WTC11 (cell line): Measurements from ENCODE around the gene NBPF1. TPM values are rescaled to one million over a fixed set of nuclear protein-coding genes. Genes with fewer than 3 reads are reported as not detected.
A peak's percentile ranks its signal among the peaks of the same experiment; 100 is the strongest.

ENCODE experiments used
- ATAC-seq: fragments of 200-7000 bp; cut with Tn5 transposase; 2 replicates; pipeline ENCODE4 v1.10.0; 2021; ENCODE audit warnings: mild to moderate bottlenecking, moderate library complexity
- Bru-seq: library from RNA; stranded (reverse); fragments of 400-500 nt; gene quantifications from one replicate; lab custom pipeline; 2021; lab: Mats Ljungman, UMichigan
- CTCF ChIA-PET: fragments of 300-600 bp; sonication (Branson Sonifier 250); formaldehyde crosslinking; loops from one replicate; lab custom pipeline; 2021; ENCODE audit warnings: antibody characterized with exemption; lab: Charles Lee
- POLR2A ChIA-PET: fragments of 350-600 bp; sonication (Branson Sonifier 250); formaldehyde crosslinking; loops from one replicate; lab custom pipeline; 2021; ENCODE audit warnings: antibody characterized with exemption; lab: Charles Lee
- DNase-seq: peaks from one replicate; pipeline ENCODE4 v3.0.0; 2021; ENCODE audit warnings: low spot score
- H3K27ac Mint-ChIP-seq: 2 replicates; pipeline ENCODE4 v1.8.0; 2021; ENCODE audit warnings: mixed read lengths
- H3K27me3 Mint-ChIP-seq: 2 replicates; pipeline ENCODE4 v1.8.0; 2021; ENCODE audit warnings: low read depth, mild to moderate bottlenecking, moderate library complexity, mixed read lengths
- H3K36me3 Mint-ChIP-seq: 2 replicates; pipeline ENCODE4 v1.8.0; 2021; ENCODE audit warnings: mixed read lengths
- H3K4me1 Mint-ChIP-seq: 2 replicates; pipeline ENCODE4 v1.8.0; 2022; ENCODE audit warnings: mixed read lengths
- H3K4me3 Mint-ChIP-seq: 2 replicates; pipeline ENCODE4 v1.8.0; 2021; ENCODE audit warnings: mild to moderate bottlenecking, moderate library complexity, mixed read lengths
- H3K9me3 Mint-ChIP-seq: 2 replicates; pipeline ENCODE4 v1.8.0; 2021; ENCODE audit warnings: mixed read lengths
- ATF2 ChIP-seq: sonication (generic); formaldehyde crosslinking; IDR thresholded peaks from 2 replicates; pipeline ENCODE4 v1.8.1; 2022; ENCODE audit warnings: low read depth, missing genetic modification reagents, borderline replicate concordance
- ATF3 ChIP-seq: sonication (generic); formaldehyde crosslinking; conservative IDR thresholded peaks from 2 replicates; pipeline ENCODE4 v1.8.1; 2022; ENCODE audit warnings: mild to moderate bottlenecking, missing genetic modification reagents
- ATF6 ChIP-seq: sonication (generic); formaldehyde crosslinking; IDR thresholded peaks from 2 replicates; pipeline ENCODE4 v1.8.1; 2023; ENCODE audit warnings: mild to moderate bottlenecking, missing genetic modification reagents
- CREB1 ChIP-seq: sonication (generic); formaldehyde crosslinking; IDR thresholded peaks from 2 replicates; pipeline ENCODE4 v1.8.0; 2023; ENCODE audit warnings: mild to moderate bottlenecking, missing genetic modification reagents
- CREM ChIP-seq: sonication (generic); formaldehyde crosslinking; IDR thresholded peaks from 2 replicates; pipeline ENCODE4 v1.8.1; 2022; ENCODE audit warnings: mild to moderate bottlenecking, missing genetic modification reagents, moderate library complexity
- E2F5 ChIP-seq: sonication (generic); formaldehyde crosslinking; IDR thresholded peaks from 2 replicates; pipeline ENCODE4 v1.8.1; 2022; ENCODE audit warnings: mild to moderate bottlenecking, moderate library complexity, missing genetic modification reagents
- FOXP1 ChIP-seq: sonication (generic); formaldehyde crosslinking; IDR thresholded peaks from 2 replicates; pipeline ENCODE4 v1.8.0; 2022; ENCODE audit warnings: missing genetic modification reagents, mild to moderate bottlenecking, moderate library complexity, borderline replicate concordance
- GABPB1 ChIP-seq: sonication (generic); formaldehyde crosslinking; IDR thresholded peaks from 2 replicates; pipeline ENCODE4 v1.8.1; 2023; ENCODE audit warnings: mild to moderate bottlenecking, missing genetic modification reagents
- JAZF1 ChIP-seq: fragments of 250-450 bp; sonication (Bioruptor Pico); IDR thresholded peaks from 2 replicates; pipeline ENCODE4 v1.9.0; 2021; ENCODE audit warnings: moderate library complexity, mild to moderate bottlenecking, inconsistent platforms
- JUN ChIP-seq: sonication (generic); formaldehyde crosslinking; IDR thresholded peaks from 2 replicates; pipeline ENCODE4 v1.8.0; 2023; ENCODE audit warnings: mild to moderate bottlenecking, missing genetic modification reagents
- MAX ChIP-seq: sonication (generic); formaldehyde crosslinking; IDR thresholded peaks from 2 replicates; pipeline ENCODE4 v1.8.0; 2022; ENCODE audit warnings: mild to moderate bottlenecking, missing genetic modification reagents
- MXD4 ChIP-seq: fragments of 250-450 bp; sonication (Bioruptor Pico); IDR thresholded peaks from 2 replicates; pipeline ENCODE4 v1.8.0; 2021; ENCODE audit warnings: mild to moderate bottlenecking, moderate library complexity, borderline replicate concordance
- MYBL2 ChIP-seq: sonication (generic); formaldehyde crosslinking; IDR thresholded peaks from 2 replicates; pipeline ENCODE4 v1.8.1; 2023; ENCODE audit warnings: mild to moderate bottlenecking, moderate library complexity, missing genetic modification reagents
- NFYB ChIP-seq: sonication (generic); formaldehyde crosslinking; conservative IDR thresholded peaks from 2 replicates; pipeline ENCODE4 v1.8.0; 2022; ENCODE audit warnings: low read depth, missing genetic modification reagents
- NR1H2 ChIP-seq: sonication (generic); formaldehyde crosslinking; IDR thresholded peaks from 2 replicates; pipeline ENCODE4 v1.9.0; 2021; ENCODE audit warnings: mild to moderate bottlenecking, moderate library complexity, missing genetic modification reagents
- RORB ChIP-seq: fragments of 250-450 bp; sonication (Bioruptor Pico); IDR thresholded peaks from 2 replicates; pipeline ENCODE4 v1.9.0; 2021; ENCODE audit warnings: mild to moderate bottlenecking
- SP1 ChIP-seq: sonication (generic); formaldehyde crosslinking; conservative IDR thresholded peaks from 2 replicates; pipeline ENCODE4 v1.8.1; 2022; ENCODE audit warnings: missing genetic modification reagents
- ZBTB43 ChIP-seq: sonication (generic); formaldehyde crosslinking; IDR thresholded peaks from 2 replicates; pipeline ENCODE4 v1.8.1; 2023; ENCODE audit warnings: mild to moderate bottlenecking, missing genetic modification reagents
- ZNF396 ChIP-seq: fragments of 250-450 bp; sonication (Bioruptor Pico); IDR thresholded peaks from 2 replicates; pipeline ENCODE4 v1.8.0; 2021; ENCODE audit warnings: mild to moderate bottlenecking, moderate library complexity, borderline replicate concordance
- ZNF532 ChIP-seq: fragments of 250-450 bp; sonication (Bioruptor Pico); IDR thresholded peaks from 2 replicates; pipeline ENCODE4 v1.9.0; 2021; ENCODE audit warnings: mild to moderate bottlenecking, borderline replicate concordance
- long read RNA-seq, 3 experiments: library from RNA in 1 of 3; library from capped mRNA in 1 of 3; library from polyadenylated mRNA in 1 of 3; unstranded in 2 of 3; stranded (forward) in 1 of 3; transcript quantifications; one replicate each; pipeline ENCODE4 v2.0.0, GENCODE V29; 2021
- total RNA-seq: library from RNA; stranded (reverse); gene quantifications from 3 replicates; pipeline ENCODE4 v1.2.3, GENCODE V29; 2021

NBPF1 gene
- 17.5 to 18.3 TPM (median 17.9 TPM) in 3 replicates for total RNA-seq
- percentile 74 among the genes with signal in this experiment for Bru-seq, nascent RNA
- long read RNA-seq, experiment 1, transcript NBPF1-205 (3 exons, 2,755 nt), result major isoform, 39 of 97 reads
- long read RNA-seq, experiment 1, transcript NBPF1-207 (1 exons, 3,447 nt), result minor isoform, 9 of 97 reads
- long read RNA-seq, experiment 1, partial matches to known transcripts, result 3 of 97 reads
- long read RNA-seq, experiment 1, other reads (novel, unspliced or antisense), result 42 of 97 reads
- long read RNA-seq, experiment 2, partial matches to known transcripts, result 2 of 11 reads
- long read RNA-seq, experiment 2, other reads (novel, unspliced or antisense), result 6 of 11 reads
- long read RNA-seq, experiment 3, partial matches to known transcripts, result 0 of 4 reads
- long read RNA-seq, experiment 3, other reads (novel, unspliced or antisense), result 4 of 4 reads

GRCh38 chr1:16613185-16614147 lies at the start of gene NBPF1:
TSS of gene NBPF1 (minus strand) at chr1:16613564.
- no peaks in the 10 kb centered on the region for H3K4me1 Mint-ChIP-seq
- H3K9me3 Mint-ChIP-seq, result no peaks in the 10 kb centered on the region
- no peak within 1 kb of the TSS for H3K4me3 Mint-ChIP-seq
- no peak within 1 kb of the TSS for H3K27ac Mint-ChIP-seq
- H3K27me3 Mint-ChIP-seq, result no peaks in the 10 kb centered on the region
- ATAC-seq (peak; percentile 96), DNase-seq (peak; percentile 100)
- CTCF ChIA-PET, result interaction anchor here (0.8 to 5.9 kb wide), 12 partner anchors 7 to 347 kb away, joined by 3 to 56 read pairs (median 6); no protein-coding TSS in a partner anchor
- H3K36me3 Mint-ChIP-seq, result no peaks in the 10 kb centered on the region
- POLR2A ChIA-PET, result interaction anchor here (0.6 to 1.2 kb wide), 3 partner anchors 17 to 246 kb away, joined by 3 to 7 read pairs (median 3); no protein-coding TSS in a partner anchor
- TF ChIP-seq FOXP1 (CRISPR knock-in tag) (peak; percentile 96), MAX (peak; percentile 99), ATF2 (peak; percentile 90), ZBTB43 (CRISPR knock-in tag) (peak; percentile 96), RORB (CRISPR knock-in tag) (no peak), GABPB1 (CRISPR knock-in tag) (peak; percentile 73), JAZF1 (no peak), NR1H2 (peak; percentile 64; the same call in 1 of the 2 replicates), CREB1 (CRISPR knock-in tag) (peak; percentile 94), JUN (peak; percentile 76), SP1 (CRISPR knock-in tag) (peak; percentile 77), MXD4 (CRISPR knock-in tag) (no peak), ATF6 (no peak; the same call in 1 of the 2 replicates), E2F5 (peak; percentile 73; the same call in 1 of the 2 replicates), CREM (CRISPR knock-in tag) (peak; percentile 71), ZNF396 (no peak), NFYB (CRISPR knock-in tag) (no peak; the same call in 1 of the 2 replicates), MYBL2 (CRISPR knock-in tag) (no peak; the same call in none of the 2 replicates), ZNF532 (no peak), ATF3 (CRISPR knock-in tag) (peak; percentile 78)
